Psoas muscle (tissue), 8 donors: ENCODE results near the gene TMED10. TPM values are rescaled to one million over a fixed set of nuclear protein-coding genes. Genes with fewer than 3 reads are reported as not detected.

Experiments
- ATAC-seq, 4 donors: fragments of 200-7000 bp; cut with Tn5 transposase; one replicate each; pipeline ENCODE4 v1.9.1; 2020; ENCODE audit warnings: moderate library complexity in 3 of 4, mild to moderate bottlenecking in 2 of 4
- DNase-seq, 2 donors: peaks; one replicate each; pipeline ENCODE4 v3.0.0-alpha.2; 2020
- H3K27ac ChIP-seq: fragments of 200-600 bp; one replicate; pipeline ENCODE4 v1.8.0; 2022
- H3K27me3 ChIP-seq, 3 donors: fragments of 200-600 bp in 1 of 3; one replicate each; pipeline versions ENCODE4 v1.6.1 to v1.8.0; 2013 to 2022; ENCODE audit warnings: low read length in 2 of 3, mild to moderate bottlenecking in 2 of 3, moderate library complexity in 1 of 3; ENCODE audit not compliant: insufficient read depth in 3 of 3
- H3K36me3 ChIP-seq, 2 donors: fragments of 200-600 bp in 1 of 2; one replicate each; pipeline versions ENCODE4 v1.6.1 to v1.8.0; 2013 to 2022; ENCODE audit warnings: low read depth in 1 of 2, mild to moderate bottlenecking in 1 of 2, moderate library complexity in 1 of 2; ENCODE audit not compliant: insufficient read depth in 1 of 2
- H3K4me1 ChIP-seq: fragments of 200-600 bp; one replicate; pipeline ENCODE4 v1.8.0; 2022
- H3K4me3 ChIP-seq: fragments of 200-600 bp; one replicate; pipeline ENCODE4 v1.8.0; 2022; ENCODE audit warnings: mild to moderate bottlenecking
- H3K9me3 ChIP-seq: fragments of 200-600 bp; one replicate; pipeline ENCODE4 v1.8.0; 2022
- CTCF ChIP-seq: fragments of 200-600 bp; IDR thresholded peaks from one replicate; pipeline ENCODE4 v1.8.0; 2022; ENCODE audit warnings: antibody characterized with exemption
- WGBS, 3 donors: extraction: QIAGEN DNeasy Blood & Tissue Kit; methylation state at CpG; one replicate each; pipeline versions ENCODE4 v1.1.6 to v1.1.7; 2013; 5-methylcytosine and 5-hydroxymethylcytosine counted together
- intact Hi-C, 2 donors: fragments of 100-400 bp; cut with DNase I; formaldehyde crosslinking; loops; one replicate each; pipeline versions ENCODE4 v1.11.0 to v1.14.2; 2022
- polyA plus RNA-seq, 3 donors: library from polyadenylated mRNA; stranded (reverse); fragments of 200-250 nt; gene quantifications; one replicate each; pipeline ENCODE4 v1.2.3, GENCODE V29; 2013
- total RNA-seq, 4 donors: library from RNA; stranded (reverse); fragmentation: NEBNext Ultra II Directional in 2 of 4; extraction: Animal tissue kit (Norgen Biotek cat#: 25700) in 2 of 4; gene quantifications; one replicate each; pipeline versions ENCODE4 v1.2.1 to v1.2.4, GENCODE V29; 2021 to 2023
- donor health status: healthy with polysubstance abuse.
- donor health status: DM: no; HTN: no; CAD: no; lungs with moderate emphysema.
- donor health status: Bipolar disorder and iron deficiency.
- donor health status: healthy.
- donor health status: DM: yes; HTN: yes; CAD: no.
- donor health status: DM: no; HTN: no; CAD: no.
- donor health status: DM: no; HTN: no; CAD: no.
- donor health status: DM: yes; HTN: yes; CAD: no.

TMED10 gene
- total and polyA plus RNA-seq, 7 donors, result 88.2 to 255 (median 146) TPM

GRCh38 chr14:75205591-75205990 lies 29.2 kb upstream of the TMED10 start:
- 77 to 86% (median 83%) methylated on average over 3 of the region's 3 CpGs for WGBS, 3 donors
- DNase-seq, result no peak
- H3K27me3 ChIP-seq, result no peaks in the 10 kb centered on the region

GRCh38 chr14:75204116-75204515 lies 27.7 kb upstream of the TMED10 start:
- H3K9me3 ChIP-seq, result no peaks in the 10 kb centered on the region
- intact Hi-C loops, result no loop called here
- 85 to 87% (median 86%) methylated on average over 3 of the region's 3 CpGs for WGBS, 3 donors
- ATAC-seq, result no peak
- H3K27ac ChIP-seq, result no peak overlapping the region
- H3K4me1 ChIP-seq, result no peaks in the 10 kb centered on the region
- DNase-seq, result no peak
- no peaks in the 10 kb centered on the region for H3K27me3 ChIP-seq
- no peak overlapping the region for H3K4me3 ChIP-seq
- TF ChIP-seq CTCF, result no peak
- no peaks in the 10 kb centered on the region for H3K36me3 ChIP-seq

More at GRCh38 chr14:75205591-75205990, 29.2 kb upstream of the TMED10 start:
- intact Hi-C loops, result no loop called here
- TF ChIP-seq CTCF, result no peak
- no peaks in the 10 kb centered on the region for H3K9me3 ChIP-seq
- ATAC-seq, result no peak
- no peak overlapping the region for H3K27ac ChIP-seq
- H3K4me3 ChIP-seq, result no peak overlapping the region
- no peaks in the 10 kb centered on the region for H3K4me1 ChIP-seq
- no peaks in the 10 kb centered on the region for H3K36me3 ChIP-seq

- 69 to 73% (median 70%) methylated on average over 2 of the region's 2 CpGs for WGBS, 3 donors
- Histone ChIP-seq H3K4me3 (no peak overlapping the region), H3K4me1 (peaks cover 13% of the 10 kb centered on the region), H3K9me3 (no peaks in the 10 kb centered on the region), H3K27me3 (no peaks in the 10 kb centered on the region), H3K27ac (no peak overlapping the region), H3K36me3 (no peaks in the 10 kb centered on the region)
- no peak for DNase-seq
- ATAC-seq, result no peak
- TF ChIP-seq CTCF, result no peak
- intact Hi-C loops, result no loop called here
Observed at GRCh38 chr14:75202657-75203056, 26.2 kb upstream of the TMED10 start.

- Histone ChIP-seq H3K4me1 (peaks cover 13% of the 10 kb centered on the region), H3K27me3 (no peaks in the 10 kb centered on the region), H3K9me3 (no peaks in the 10 kb centered on the region), H3K27ac (no peak overlapping the region), H3K36me3 (no peaks in the 10 kb centered on the region), H3K4me3 (no peak overlapping the region)
- ATAC-seq (no peak), DNase-seq (no peak)
- TF ChIP-seq CTCF, result no peak
- WGBS, 3 donors, result 74 to 79% (median 78%) methylated on average over 6 of the region's 6 CpGs
- intact Hi-C loops, result no loop called here
Observed at GRCh38 chr14:75201087-75201486, 24.7 kb upstream of the TMED10 start.

- WGBS, 3 donors, result 72 to 79% (median 73%) methylated on average over 4 of the region's 4 CpGs
- Histone ChIP-seq H3K27me3 (no peaks in the 10 kb centered on the region), H3K9me3 (no peaks in the 10 kb centered on the region), H3K4me1 (peaks cover 13% of the 10 kb centered on the region), H3K27ac (no peak overlapping the region), H3K36me3 (no peaks in the 10 kb centered on the region), H3K4me3 (no peak overlapping the region)
- no peak for TF ChIP-seq CTCF
- DNase-seq (no peak), ATAC-seq (no peak)
- intact Hi-C loops, result no loop called here
Observed at GRCh38 chr14:75200451-75200850, 24.0 kb upstream of the TMED10 start.
